Adrenal gland (tissue), 5 donors: ENCODE measurements around the gene TMPRSS4.

Source experiments
- CTCF ChIP-seq, 6 experiments: fragments of 450-650 bp in 4 of 6; fragments of 200-600 bp in 2 of 6; sonication (generic) in 1 of 6; IDR thresholded peaks; 1 replicate in 5 of 6; 2 replicates in 1 of 6; pipeline versions ENCODE4 v1.5.1 to v1.8.0; 2016 to 2021; ENCODE audit warnings: antibody characterized with exemption in 6 of 6, mild to moderate bottlenecking in 2 of 6, moderate library complexity in 1 of 6
- POLR2A ChIP-seq, 2 donors: fragments of 450-650 bp; IDR thresholded peaks; one replicate each; pipeline ENCODE4 v1.6.1; 2017; ENCODE audit warnings: antibody characterized with exemption in 2 of 2, mild to moderate bottlenecking in 2 of 2, moderate library complexity in 1 of 2
- donor health status: DM: no; HTN: no; CAD: no.

GRCh38 chr11:118078911-118079411 is 2.1 kb downstream of the TMPRSS4 start:
- TF ChIP-seq CTCF (IDR thresholded peaks at IDR 0.05) (no peak), POLR2A (IDR thresholded peaks at IDR 0.05) (no peak)
